Erythroblast (primary cell): ENCODE data around the gene ICAM1.
"Not testable (repeated sequence)": the region's sequence is repeated elsewhere in the genome, so short reads cannot be mapped to it uniquely, and the experiment has no call there.

Experiments used
- DNase-seq, 2 experiments: peaks; one replicate each; lab custom pipeline; 2025; lab: John Stamatoyannopoulos, UW
- GATA1 ChIP-seq: IDR thresholded peaks from 2 replicates; pipeline ENCODE4 v1.6.1; 2011; ENCODE audit warnings: low read depth, mild to moderate bottlenecking, control low read depth, low read length, moderate library complexity
- POLR2A ChIP-seq: IDR thresholded peaks from 2 replicates; pipeline ENCODE4 v1.6.1; 2011; ENCODE audit warnings: mild to moderate bottlenecking, low read length

ICAM1 gene

GRCh38 chr19:10231612-10232228, 39.2 kb upstream of the ICAM1 start:
- DNase-seq = no peak
- no peak for TF ChIP-seq POLR2A
- no peak for TF ChIP-seq GATA1

DNA sequence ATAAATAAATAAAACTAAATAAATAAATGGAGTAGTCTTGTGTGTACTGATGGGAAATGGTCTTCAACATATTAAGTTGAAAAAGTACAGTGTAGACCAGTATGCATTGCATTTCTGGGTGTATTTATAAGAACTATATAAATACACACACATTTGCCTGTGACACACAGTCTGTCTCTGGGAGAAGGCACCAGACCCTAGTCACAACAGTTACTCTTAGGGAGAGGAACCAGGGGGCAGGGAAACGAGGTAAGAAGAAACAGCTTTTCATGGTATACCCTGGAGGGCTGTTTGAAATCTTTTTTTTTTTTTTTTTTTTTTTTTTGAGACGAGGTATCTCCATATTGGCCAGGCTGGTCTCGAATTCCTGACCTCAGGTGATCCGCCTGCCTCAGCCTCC, 37.0 kb upstream of the ICAM1 start:
- TF ChIP-seq GATA1 (no peak), POLR2A (no peak)
- no peak for DNase-seq

DNA sequence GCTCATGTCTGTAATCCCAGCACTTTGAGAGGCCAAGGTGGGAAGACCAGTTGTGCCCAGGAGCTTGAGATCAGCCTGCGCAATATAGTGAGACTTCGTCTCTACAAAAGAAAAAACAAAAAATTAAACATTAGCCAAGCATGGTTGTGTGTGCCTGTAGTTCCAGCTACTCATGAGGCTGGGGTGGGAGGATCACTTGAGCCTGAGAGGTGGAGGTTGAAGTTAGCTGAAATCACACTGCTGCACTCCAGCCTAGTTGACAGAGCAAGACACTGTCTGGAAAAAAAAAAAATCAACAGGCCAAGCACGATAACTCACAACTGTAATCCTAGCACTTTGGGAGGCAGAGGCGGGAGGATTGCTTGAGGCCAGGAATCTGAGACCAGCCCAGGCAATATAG, 35.9 kb upstream of the ICAM1 start:
- DNase-seq = no peak
- TF ChIP-seq GATA1 (no peak), POLR2A (no peak)

DNA sequence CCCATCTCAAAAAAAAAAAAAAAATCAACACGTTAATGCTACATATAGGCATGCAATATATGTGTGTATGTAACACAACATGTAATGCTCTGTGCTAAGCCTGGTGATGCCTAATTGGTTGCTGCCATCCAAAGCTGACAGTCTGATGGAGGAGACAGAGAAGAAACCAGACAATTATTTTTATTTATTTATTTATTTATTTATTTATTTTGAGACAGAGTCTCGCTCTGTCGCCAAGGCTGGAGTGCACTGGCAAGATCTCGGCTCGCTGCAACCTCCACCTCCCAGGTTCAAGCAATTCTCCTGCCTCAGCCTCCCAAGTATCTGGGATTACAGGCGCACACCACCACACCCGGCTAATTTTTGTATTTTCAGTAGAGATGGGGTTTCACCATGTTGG, 35.5 kb upstream of the ICAM1 start:
- not testable (repeated sequence) for DNase-seq

DNA sequence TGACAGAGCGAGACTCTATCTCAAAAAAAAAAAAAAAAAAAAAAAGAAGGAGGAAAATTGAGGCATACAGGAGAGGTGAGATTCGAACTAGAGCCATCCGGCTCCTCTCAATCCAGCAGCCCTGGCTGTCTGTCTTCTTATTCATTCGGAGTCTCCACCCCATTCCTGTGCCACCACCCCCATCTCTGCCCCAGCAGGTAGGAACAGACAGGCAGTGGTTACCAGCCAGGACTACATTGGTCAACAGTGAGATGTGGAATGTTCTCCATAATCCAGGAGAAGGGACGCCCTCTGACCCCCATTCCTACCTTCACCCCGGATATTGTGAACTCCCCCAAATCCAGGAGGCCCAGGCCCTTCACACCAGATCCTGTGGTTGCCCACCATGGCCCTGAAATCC, 33.2 kb upstream of the ICAM1 start:
- TF ChIP-seq GATA1 = no peak
- no peak for TF ChIP-seq POLR2A
- DNase-seq = no peak

GRCh38 chr19:10238172-10238783, 32.6 kb upstream of the ICAM1 start:
- no peak for DNase-seq
- TF ChIP-seq GATA1 = no peak
- no peak for TF ChIP-seq POLR2A

GRCh38 chr19:10241826-10242449, 29.0 kb upstream of the ICAM1 start:
- not testable (repeated sequence) for DNase-seq

DNA sequence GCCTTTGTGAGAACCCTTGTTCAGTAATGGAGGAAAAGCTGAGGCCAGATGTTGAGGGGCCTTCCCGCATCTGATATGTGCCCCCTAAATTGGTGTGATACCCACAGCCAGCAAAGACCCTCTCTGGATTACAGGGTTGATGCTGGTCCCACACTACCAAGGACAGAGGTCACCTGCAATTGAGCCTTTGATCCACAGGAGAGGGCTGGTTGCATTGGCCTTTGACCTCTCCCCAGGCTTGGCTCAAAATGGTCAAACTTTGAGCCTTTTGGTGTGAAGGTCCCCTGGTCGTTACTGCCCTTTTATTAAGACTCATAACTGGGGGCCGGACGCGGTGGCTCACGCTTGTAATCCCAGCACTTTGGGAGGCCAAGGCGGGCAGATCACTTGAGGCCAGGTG, 27.3 kb upstream of the ICAM1 start:
- TF ChIP-seq POLR2A (no peak), GATA1 (no peak)
- DNase-seq = no peak

- no peak for DNase-seq
- no peak for TF ChIP-seq GATA1
- no peak for TF ChIP-seq POLR2A
Measured at GRCh38 chr19:10245189-10245939, 25.6 kb upstream of the ICAM1 start.

DNA sequence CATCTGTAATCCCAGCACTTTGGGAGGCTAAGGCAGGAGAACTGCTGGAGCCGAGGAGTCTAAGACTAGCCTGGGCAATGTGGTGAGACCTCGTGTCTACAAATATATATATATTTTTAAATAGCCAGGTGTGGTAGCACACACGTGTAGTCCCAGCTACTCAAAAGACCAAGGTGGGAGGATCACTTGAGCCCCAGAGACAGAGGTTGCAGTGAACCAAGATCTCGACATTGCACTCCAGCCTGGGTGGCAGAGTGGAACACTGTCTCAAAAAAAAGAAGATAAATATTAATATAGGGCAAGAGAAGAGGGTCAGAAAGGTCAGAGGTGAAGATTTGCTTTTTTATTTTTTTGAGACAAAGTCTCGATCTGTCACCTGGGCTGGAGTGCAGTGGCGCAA, 24.4 kb upstream of the ICAM1 start:
- TF ChIP-seq GATA1 (no peak), POLR2A (no peak)
- DNase-seq = no peak

- DNase-seq = peak; percentile 98 to 99
- TF ChIP-seq POLR2A (peak; percentile 81), GATA1 (no peak)
Measured at GRCh38 chr19:10251792-10252694, 18.9 kb upstream of the ICAM1 start, which contains the start of gene MRPL4. Gene MRPL4 (plus strand): TSS chr19:10252214. CDS start chr19:10252254, 40 bp downstream.

GRCh38 chr19:10252707-10253106, 18.2 kb upstream of the ICAM1 start:
- peak in 1 of 2 experiments; percentile 56 for DNase-seq
- no peak for TF ChIP-seq POLR2A
- no peak for TF ChIP-seq GATA1

DNA sequence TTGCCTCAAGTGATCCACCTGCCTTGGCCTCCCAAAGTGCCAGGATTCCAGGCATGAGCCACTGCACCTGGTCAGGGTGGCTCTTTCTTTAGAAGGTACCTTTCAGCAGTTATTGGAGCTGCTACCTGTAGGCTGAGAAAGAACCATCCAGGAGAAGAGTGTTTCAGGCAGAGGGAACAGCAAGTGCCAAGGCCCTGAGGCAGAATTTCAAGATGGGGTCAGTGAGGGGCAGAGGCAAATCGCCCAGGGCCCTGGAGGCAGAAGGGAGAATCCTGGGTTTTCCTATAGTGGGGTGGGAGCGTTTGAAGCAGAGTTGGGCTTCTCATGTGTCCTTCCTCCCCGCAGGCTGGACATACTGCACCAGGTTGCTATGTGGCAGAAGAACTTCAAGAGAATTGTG, 16.7 kb upstream of the ICAM1 start:
- TF ChIP-seq POLR2A (no peak), GATA1 (no peak)

DNA sequence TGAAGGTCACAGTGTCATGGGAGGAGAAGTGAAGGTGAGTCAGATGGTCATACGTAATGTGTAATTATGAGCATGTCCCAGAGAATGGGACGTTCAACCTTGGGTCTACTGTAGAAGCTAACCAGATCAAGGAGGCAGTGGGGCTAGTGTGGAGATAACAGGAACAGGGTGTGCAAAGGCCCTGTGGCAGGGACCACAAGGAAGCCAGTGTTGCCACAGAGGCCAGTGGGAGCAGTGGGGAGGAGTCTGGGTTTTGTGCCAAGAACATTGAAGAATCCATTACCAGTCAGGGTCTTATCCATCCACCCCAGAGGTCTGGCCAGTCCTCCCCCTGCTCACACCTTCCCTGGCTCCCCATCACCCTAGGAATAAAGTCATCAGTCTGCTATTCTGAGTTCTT, 15.6 kb upstream of the ICAM1 start:
- TF ChIP-seq POLR2A (no peak), GATA1 (no peak)
- no peak for DNase-seq

More for the DNA sequence above, 16.7 kb upstream of the ICAM1 start:
- no peak for DNase-seq
